Activated T-helper 1 cell treated with Interleukin-2 at 50 U/mL for 16 hours (primary cell): ENCODE measurements around the gene HSPA9.

ENCODE experiments used
- DNase-seq: peaks from one replicate; pipeline ENCODE4 v3.0.0-alpha.2; 2020; ENCODE audit warnings: low read depth

The HSPA9 gene

DNA sequence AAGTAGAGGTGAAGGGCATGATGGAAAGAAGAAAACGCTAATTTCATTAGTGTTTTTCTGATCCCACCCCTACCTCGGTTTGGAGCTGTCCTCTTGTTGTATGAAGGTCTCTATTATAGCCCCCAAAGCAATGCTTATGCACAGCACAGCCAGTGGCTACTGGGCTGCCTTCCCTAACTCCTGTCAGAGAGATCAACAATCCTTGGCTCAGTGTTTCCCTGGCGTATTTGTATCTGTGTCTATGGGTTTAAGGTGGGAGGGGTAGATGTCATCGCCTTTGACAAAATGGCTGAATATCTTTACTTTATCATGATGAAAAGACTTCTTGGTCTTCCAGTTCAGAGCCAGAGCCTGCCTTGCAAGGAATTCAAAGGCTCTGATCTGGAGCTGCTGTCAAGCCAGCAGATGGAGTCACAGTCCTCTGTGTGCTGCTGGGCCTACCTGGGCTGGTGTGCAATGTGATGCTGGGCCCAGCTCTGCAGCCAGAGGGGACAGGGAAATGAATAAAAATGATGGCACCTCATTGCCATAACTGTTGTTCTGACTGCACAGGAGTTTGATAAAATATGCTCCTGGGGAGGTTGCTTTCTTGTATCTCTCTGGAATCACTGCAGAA lies 20.1 kb upstream of the HSPA9 start:
- DNase-seq: no peak

DNA sequence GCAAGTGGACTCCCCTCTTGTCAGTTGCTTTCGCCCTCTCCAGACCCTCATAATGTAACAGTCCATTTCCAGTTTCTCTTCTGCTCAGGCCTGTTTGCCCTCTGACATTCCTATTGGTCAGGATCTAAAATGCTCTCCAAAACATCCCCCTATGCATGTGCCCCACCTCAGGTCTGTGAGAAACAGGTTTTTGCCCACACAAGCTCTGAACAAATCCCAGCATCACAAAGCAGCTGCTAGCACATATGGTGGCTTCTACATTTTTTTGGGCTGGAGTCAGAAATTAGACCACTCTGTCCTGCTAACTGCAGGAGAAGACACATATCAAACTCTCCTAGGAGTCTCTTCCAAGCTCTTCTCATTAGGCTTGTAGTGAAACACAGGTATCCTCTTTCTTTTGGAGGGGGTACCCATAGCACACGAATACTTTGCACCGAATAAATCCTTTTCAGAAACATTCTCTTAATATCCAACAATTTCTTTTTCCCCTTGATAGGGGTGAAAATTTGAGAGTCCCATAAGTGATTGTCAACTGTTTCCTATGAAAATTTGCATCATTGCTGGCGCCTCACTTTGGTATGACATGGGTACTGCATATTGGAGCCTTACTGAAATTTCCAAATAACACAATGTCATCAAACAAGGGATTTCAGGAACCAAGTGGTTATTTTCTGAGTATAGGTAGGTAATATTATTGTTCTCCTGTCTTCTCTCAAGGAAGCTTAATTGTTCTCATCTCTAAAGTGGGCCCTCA lies 19.3 kb upstream of the HSPA9 start:
- DNase-seq: no peak

- DNase-seq: no peak
Observed at GRCh38 chr5:138588013-138588788, 13.0 kb upstream of the HSPA9 start.

DNA sequence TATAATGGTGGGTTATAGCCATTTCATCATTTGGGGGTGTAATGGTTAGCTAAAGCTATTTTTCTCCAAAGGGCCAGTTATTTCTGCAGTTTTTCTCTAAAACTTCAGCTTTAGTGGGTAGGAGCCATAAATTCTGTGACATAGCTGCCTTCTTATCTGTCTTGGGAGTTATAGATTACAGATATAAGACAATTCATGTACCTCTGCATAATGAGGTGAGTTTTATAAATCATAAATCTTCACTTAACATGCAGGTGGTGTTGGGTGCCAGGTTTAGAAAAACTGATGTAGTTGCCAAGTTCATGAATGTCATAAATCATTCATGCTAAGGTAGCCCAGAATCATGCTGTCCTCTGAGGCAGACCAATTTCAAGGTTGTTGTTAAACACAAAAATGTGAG lies 10.0 kb upstream of the HSPA9 start:
- no peak for DNase-seq

DNA sequence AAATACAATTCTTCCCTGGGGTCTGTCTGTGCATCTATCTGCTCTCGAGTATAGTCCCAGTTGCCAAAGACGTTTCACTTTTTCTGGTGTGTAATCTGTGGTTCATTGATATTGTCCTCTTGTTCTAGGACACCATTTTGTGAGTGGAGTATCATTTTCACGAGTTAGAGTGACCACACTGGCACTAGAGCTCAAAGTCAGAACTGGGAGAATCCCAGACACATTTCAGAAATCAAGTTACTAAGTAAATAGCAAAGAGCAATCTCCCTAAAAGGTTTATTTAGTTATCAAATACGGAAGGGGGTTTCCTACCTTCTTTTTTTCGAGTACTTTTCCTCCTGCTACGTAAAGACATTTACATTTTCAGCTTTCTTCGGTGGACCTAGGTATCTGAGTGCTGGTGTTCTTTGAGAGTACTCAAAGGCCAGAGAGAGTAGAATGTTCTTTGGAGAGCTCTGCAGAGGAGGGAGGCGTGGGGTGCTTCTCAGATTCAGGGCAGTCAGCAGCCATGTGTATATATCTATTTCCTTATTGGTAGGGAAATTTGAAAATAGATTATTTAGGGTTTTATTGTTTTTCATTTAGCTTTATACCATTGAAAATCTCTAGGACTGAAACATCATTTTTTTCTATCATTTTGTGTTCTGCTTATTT lies 8.9 kb upstream of the HSPA9 start:
- DNase-seq: no peak

DNA sequence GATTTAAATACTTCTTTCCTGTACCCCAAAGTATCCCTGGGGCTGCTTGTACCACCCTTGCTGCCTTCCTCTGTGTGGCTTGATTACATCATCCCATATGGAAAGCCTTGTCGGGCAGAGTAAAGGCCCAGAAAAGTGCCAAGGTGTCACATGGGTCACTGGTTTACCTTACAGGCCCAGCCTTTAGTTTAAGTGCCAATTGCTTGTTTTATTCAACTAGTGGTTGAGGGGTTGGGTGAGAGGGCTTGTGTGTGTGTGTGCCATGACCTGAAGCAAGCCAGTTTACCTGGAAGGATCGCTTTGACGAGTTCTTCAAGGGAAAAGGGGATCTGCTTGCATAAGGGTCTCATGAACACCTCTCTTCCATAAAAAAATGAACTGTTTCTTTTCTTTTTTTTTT lies 7.8 kb upstream of the HSPA9 start:
- DNase-seq: no peak

DNA sequence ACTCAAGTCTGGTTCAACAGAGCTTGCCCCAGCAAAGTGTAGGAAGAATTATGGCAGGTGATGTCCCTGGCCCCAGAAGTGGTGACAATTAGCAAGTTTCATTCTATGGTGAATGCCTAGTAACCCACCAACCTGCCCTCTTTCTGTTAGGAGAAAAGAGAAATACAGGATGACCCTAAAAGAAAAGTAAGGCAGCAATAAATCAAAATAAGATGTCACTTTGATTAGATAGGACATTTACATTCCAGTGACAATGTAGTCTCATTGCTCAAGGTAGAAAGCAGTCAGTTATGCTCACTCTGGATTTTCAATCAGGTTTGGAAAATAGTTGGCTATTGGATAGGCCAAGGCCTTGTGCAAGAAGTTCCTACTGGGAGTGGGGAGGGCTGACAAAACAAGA lies 5.6 kb upstream of the HSPA9 start:
- DNase-seq: no peak

GRCh38 chr5:138580001-138580400 lies 4.8 kb upstream of the HSPA9 start:
- DNase-seq: no peak

GRCh38 chr5:138579517-138579863 lies 4.3 kb upstream of the HSPA9 start:
- DNase-seq: no peak

DNA sequence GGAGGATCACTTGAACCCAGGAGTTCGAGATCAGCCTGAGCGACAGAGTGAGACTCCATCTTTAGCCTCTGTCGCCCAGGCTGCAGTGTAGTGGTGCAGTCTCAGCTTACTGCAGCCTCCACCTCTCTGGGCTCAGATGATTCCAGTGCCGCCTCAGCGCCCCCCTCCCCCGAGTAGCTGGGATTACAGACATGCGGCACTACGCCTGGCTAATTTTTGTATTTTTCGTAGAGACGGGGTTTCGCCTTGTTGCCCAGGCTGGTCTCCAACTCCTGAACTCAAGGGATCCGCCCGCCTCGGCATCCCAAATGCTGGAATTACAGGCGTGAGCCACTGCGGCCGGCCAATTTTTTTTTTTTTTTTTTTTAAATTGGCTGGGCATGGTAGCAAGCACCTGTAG lies 2.3 kb upstream of the HSPA9 start:
- DNase-seq: no peak

DNA sequence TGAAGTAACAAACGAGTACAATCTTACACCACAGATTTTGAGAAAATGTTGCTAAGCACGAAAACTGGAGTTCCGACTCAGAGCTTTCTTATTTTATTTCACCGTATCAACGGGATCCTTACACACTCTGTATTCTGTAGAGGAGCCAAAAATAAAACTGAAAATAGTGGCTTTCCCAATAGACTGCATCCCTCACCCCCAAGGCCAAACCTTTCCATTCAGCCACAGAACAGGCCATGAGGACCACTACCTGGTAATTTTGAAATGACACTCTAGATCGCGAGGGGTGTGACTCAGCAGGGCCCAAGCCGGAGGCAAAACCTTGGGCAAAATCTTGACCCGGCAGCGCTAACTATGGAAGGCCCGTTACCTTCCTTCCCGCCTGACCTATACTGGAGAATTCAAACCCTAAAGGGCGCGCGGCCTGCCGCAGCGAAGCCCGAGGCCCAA lies 432 bp downstream of the HSPA9 start:
- DNase-seq: no peak

DNA sequence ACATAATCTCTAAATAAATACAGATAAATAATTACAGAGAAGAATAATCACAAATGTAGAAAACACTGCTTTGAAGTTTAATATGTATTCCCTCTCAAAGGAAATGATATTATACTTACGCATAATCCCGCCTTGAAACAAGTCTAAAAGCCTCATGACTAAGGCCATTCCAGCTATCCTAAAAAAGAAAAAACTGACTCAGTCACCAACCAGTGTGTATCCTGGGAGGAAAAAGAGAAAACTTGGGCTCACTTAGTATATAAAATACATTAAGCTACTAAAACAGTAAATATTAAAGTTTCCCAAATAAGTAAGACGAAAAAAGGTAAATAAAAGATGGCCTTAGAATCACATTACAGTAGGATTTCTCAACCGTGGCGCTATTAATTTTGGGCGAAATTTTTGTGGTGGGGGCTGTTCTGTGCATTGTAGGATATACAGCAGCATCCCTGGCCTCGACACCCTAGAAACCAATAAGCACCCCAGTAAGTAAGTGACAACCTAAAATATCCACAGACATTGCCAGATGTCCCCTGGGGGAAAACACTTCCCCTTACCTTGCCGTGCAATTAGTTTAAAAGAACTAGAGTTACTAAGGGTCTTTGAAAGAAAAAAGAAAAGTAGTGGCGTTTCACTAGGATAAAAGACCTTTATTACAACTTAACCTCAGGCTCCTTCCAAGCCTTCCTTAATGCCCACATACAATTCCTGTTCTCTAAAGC lies 1.1 kb downstream of the HSPA9 start:
- DNase-seq: no peak

- no peak for DNase-seq
Observed at GRCh38 chr5:138573223-138573622, 2.0 kb downstream of the HSPA9 start.

- no peak for DNase-seq
Observed at GRCh38 chr5:138570871-138571270, 4.3 kb downstream of the HSPA9 start.

GRCh38 chr5:138569782-138570181 lies 5.4 kb downstream of the HSPA9 start:
- no peak for DNase-seq

DNA sequence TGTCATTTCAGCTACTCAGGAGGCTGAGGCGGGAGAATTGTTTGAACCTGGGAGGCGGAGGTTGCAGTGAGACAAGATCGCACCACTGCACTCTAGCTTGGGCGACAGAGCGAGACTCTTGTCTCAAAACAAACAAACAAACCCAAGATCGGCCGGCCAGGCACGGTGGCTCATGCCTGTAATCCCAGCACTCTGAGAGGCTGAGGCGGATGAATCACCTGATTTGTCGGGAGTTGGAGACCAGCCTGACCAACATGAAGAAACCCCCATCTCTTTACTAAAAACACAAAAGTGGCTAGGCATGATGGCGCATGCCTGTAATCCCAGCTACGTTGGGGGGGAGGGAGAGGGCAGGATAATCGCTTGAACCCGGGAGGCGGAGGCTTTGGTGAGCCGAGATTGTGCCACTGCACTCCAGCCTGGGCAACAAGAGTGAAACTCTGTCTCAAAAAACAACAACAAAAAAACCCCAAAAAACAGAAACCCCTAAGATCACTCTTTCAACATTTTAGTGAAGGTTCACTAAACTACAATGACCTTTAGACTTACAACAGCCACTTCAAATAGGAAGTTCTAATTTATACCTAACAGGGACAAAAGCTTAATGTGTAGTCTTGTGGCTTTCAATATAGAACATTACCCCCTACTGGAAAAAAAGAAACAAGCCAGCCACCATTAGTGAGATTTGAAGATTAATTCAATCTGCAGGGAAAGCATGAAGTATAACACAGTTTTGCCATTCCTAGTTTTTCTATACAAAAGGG lies 7.0 kb downstream of the HSPA9 start:
- DNase-seq: no peak

- DNase-seq: no peak
Observed at GRCh38 chr5:138566792-138567191, 8.4 kb downstream of the HSPA9 start.

DNA sequence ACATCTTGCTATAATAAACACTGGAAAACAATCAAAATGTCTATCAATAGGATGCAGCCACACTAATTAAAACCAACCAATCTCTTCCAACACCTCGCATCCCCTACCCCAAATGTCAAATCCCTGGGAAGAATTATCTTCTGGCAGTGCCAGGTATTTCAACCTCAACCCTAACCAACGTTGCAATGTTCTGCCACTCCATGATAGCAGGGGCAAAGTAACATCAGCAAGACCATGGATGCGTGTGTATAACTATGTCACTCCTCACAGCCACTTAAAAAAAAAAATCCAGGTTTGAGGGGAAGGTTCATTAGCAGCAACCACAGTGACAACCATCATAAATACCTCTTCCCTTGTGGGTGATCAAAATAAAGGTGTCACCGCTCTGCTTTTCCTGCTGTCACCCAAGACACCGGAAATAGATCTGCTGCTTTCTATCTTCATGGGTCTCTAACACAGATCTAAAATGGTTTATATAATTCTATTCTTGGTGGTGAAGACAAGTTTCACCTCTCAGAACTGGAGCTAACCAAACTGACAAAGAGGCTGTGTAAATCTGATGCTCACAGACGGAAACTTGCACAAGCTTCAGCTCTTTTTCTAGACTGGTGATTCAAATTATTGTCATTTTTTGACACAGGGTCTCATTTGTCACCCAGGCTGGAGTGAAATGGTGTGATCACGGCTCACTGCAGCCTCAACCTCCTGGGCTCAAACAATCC lies 9.9 kb downstream of the HSPA9 start:
- no peak for DNase-seq

GRCh38 chr5:138564242-138564641 lies 11.0 kb downstream of the HSPA9 start:
- DNase-seq: no peak

- DNase-seq: no peak
Observed at GRCh38 chr5:138563340-138564118, 11.7 kb downstream of the HSPA9 start.
